KMS-11 (cell line): ENCODE results near the gene ZNF469.

ENCODE experiments used
- H2AFZ ChIP-seq: fragments of 200-600 bp; sonication (generic); 2 replicates; pipeline ENCODE4 v1.6.1; 2016; ENCODE audit warnings: antibody characterized with exemption, mixed run types, low read depth
- H3K27ac ChIP-seq: fragments of 200-600 bp; sonication (generic); 2 replicates; pipeline ENCODE4 v1.6.1; 2016; ENCODE audit warnings: mild to moderate bottlenecking, mixed run types
- H3K27me3 ChIP-seq: fragments of 200-600 bp; sonication (generic); 2 replicates; pipeline ENCODE4 v1.6.1; 2017; ENCODE audit warnings: mild to moderate bottlenecking, low read depth, mixed run types, moderate library complexity; ENCODE audit not compliant: insufficient read depth
- H3K36me3 ChIP-seq: fragments of 200-600 bp; sonication (generic); 2 replicates; pipeline ENCODE4 v1.6.1; 2017; ENCODE audit warnings: mild to moderate bottlenecking, mixed run types; ENCODE audit not compliant: insufficient read depth
- H3K4me1 ChIP-seq: fragments of 200-600 bp; sonication (generic); 2 replicates; pipeline ENCODE4 v1.6.1; 2016; ENCODE audit warnings: mild to moderate bottlenecking, low read depth, mixed run types; ENCODE audit not compliant: poor library complexity, severe bottlenecking
- H3K4me2 ChIP-seq: fragments of 200-600 bp; sonication (generic); 2 replicates; pipeline ENCODE4 v1.7.0; 2016; ENCODE audit warnings: mild to moderate bottlenecking, mixed run types
- H3K4me3 ChIP-seq: fragments of 200-600 bp; sonication (generic); IDR thresholded peaks from 2 replicates; pipeline ENCODE4 v1.6.1; 2017; ENCODE audit warnings: low read depth, low read length, mixed read lengths; ENCODE audit not compliant: insufficient read depth
- H3K79me2 ChIP-seq: fragments of 200-600 bp; sonication (generic); 2 replicates; pipeline ENCODE4 v1.6.1; 2016; ENCODE audit warnings: low read depth, mixed run types; ENCODE audit not compliant: insufficient read depth
- H3K9ac ChIP-seq: fragments of 200-600 bp; sonication (generic); 2 replicates; pipeline ENCODE4 v1.6.1; 2016; ENCODE audit warnings: mild to moderate bottlenecking, mixed run types
- H4K20me1 ChIP-seq: fragments of 200-600 bp; sonication (generic); 2 replicates; pipeline ENCODE4 v1.6.1; 2016; ENCODE audit warnings: mild to moderate bottlenecking, mixed run types; ENCODE audit not compliant: insufficient read depth
- CTCF ChIP-seq: fragments of 200-600 bp; sonication (generic); conservative IDR thresholded peaks from 2 replicates; pipeline ENCODE4 v1.6.1; 2017; ENCODE audit warnings: low read depth, mild to moderate bottlenecking, antibody characterized with exemption, low read length, moderate library complexity, mixed read lengths

The ZNF469 gene

GRCh38 chr16:88415713-88416323 is 33.1 kb downstream of the ZNF469 start:
- Histone ChIP-seq H3K4me2 (no peak overlapping the region), H3K36me3 (no peaks in the 10 kb centered on the region), H4K20me1 (no peaks in the 10 kb centered on the region), H3K9ac (no peak overlapping the region), H3K4me1 (no peaks in the 10 kb centered on the region), H2AFZ (no peak overlapping the region), H3K79me2 (no peaks in the 10 kb centered on the region), H3K27ac (no peak overlapping the region), H3K27me3 (peaks cover 89% of the 10 kb centered on the region), H3K4me3 (no peak overlapping the region)
- TF ChIP-seq CTCF, result no peak

GRCh38 chr16:88416686-88417085 is 33.9 kb downstream of the ZNF469 start:
- no peaks in the 10 kb centered on the region for H3K79me2 ChIP-seq
- H4K20me1 ChIP-seq, result no peaks in the 10 kb centered on the region
- H3K27me3 ChIP-seq, result peaks cover 97% of the 10 kb centered on the region

GRCh38 chr16:88417684-88418476 is 35.1 kb downstream of the ZNF469 start:
- Histone ChIP-seq H3K4me2 (no peak overlapping the region), H3K79me2 (no peaks in the 10 kb centered on the region), H2AFZ (no peak overlapping the region), H3K36me3 (no peaks in the 10 kb centered on the region), H3K27ac (no peak overlapping the region), H3K4me3 (no peak overlapping the region), H3K4me1 (no peaks in the 10 kb centered on the region), H4K20me1 (no peaks in the 10 kb centered on the region), H3K9ac (no peak overlapping the region), H3K27me3 (peaks cover 85% of the 10 kb centered on the region)
- TF ChIP-seq CTCF, result no peak

More at GRCh38 chr16:88416686-88417085, 33.9 kb downstream of the ZNF469 start:
- Histone ChIP-seq H3K4me2 (no peak overlapping the region), H3K4me1 (no peaks in the 10 kb centered on the region), H3K27ac (no peak overlapping the region), H3K9ac (no peak overlapping the region), H3K4me3 (no peak overlapping the region), H2AFZ (no peak overlapping the region), H3K36me3 (no peaks in the 10 kb centered on the region)
- TF ChIP-seq CTCF, result no peak

GRCh38 chr16:88418869-88419268 is 36.1 kb downstream of the ZNF469 start:
- no peaks in the 10 kb centered on the region for H3K79me2 ChIP-seq
- no peak for TF ChIP-seq CTCF
- H2AFZ ChIP-seq, result no peak overlapping the region
- no peaks in the 10 kb centered on the region for H4K20me1 ChIP-seq
- H3K4me2 ChIP-seq, result no peak overlapping the region
- H3K27ac ChIP-seq, result no peak overlapping the region
- peaks cover 83% of the 10 kb centered on the region for H3K27me3 ChIP-seq
- H3K4me3 ChIP-seq, result no peak overlapping the region
- H3K36me3 ChIP-seq, result no peaks in the 10 kb centered on the region
- no peak overlapping the region for H3K9ac ChIP-seq
- no peaks in the 10 kb centered on the region for H3K4me1 ChIP-seq
